HG03520 (cell line): ENCODE measurements around the gene F2R.

Source experiments
- ATAC-seq: cut with Tn5 transposase; IDR thresholded peaks from one replicate; pipeline ENCODE4 v1.9.1; 2021; ENCODE audit warnings: mild to moderate bottlenecking, moderate library complexity; ENCODE audit not compliant: unreplicated experiment

F2R gene

GRCh38 chr5:76690037-76690679 is 25.8 kb upstream of the F2R start:
- ATAC-seq, result no peak

GRCh38 chr5:76690704-76691466 is 25.0 kb upstream of the F2R start:
- ATAC-seq, result no peak

- ATAC-seq, result no peak
Measured at GRCh38 chr5:76691467-76692273, 24.3 kb upstream of the F2R start.

- no peak for ATAC-seq
Measured at GRCh38 chr5:76692274-76692540, 23.7 kb upstream of the F2R start.

GRCh38 chr5:76692651-76693050 is 23.3 kb upstream of the F2R start:
- no peak for ATAC-seq

- no peak for ATAC-seq
Measured at GRCh38 chr5:76693141-76693540, 22.8 kb upstream of the F2R start.

GRCh38 chr5:76694317-76694716 is 21.6 kb upstream of the F2R start:
- no peak for ATAC-seq

- no peak for ATAC-seq
Measured at GRCh38 chr5:76695346-76695745, 20.6 kb upstream of the F2R start.

GRCh38 chr5:76696251-76696650 is 19.7 kb upstream of the F2R start:
- ATAC-seq, result no peak

- ATAC-seq, result no peak
Measured at GRCh38 chr5:76697670-76698069, 18.3 kb upstream of the F2R start.

GRCh38 chr5:76700571-76700970 is 15.4 kb upstream of the F2R start:
- no peak for ATAC-seq

- ATAC-seq, result no peak
Measured at GRCh38 chr5:76701298-76701697, 14.6 kb upstream of the F2R start.

- ATAC-seq, result no peak
Measured at GRCh38 chr5:76703707-76704106, 12.2 kb upstream of the F2R start.

- ATAC-seq, result no peak
Measured at GRCh38 chr5:76704131-76704663, 11.7 kb upstream of the F2R start.

GRCh38 chr5:76705574-76705973 is 10.4 kb upstream of the F2R start:
- ATAC-seq, result no peak

GRCh38 chr5:76709762-76710161 is 6.2 kb upstream of the F2R start:
- no peak for ATAC-seq

GRCh38 chr5:76710991-76711390 is 4.9 kb upstream of the F2R start:
- no peak for ATAC-seq

- ATAC-seq, result no peak
Measured at GRCh38 chr5:76714751-76715485, 1.0 kb upstream of the F2R start.

GRCh38 chr5:76715486-76715735 is 515 bp upstream of the F2R start:
- no peak for ATAC-seq

GRCh38 chr5:76716456-76717157 is 681 bp downstream of the F2R start:
- ATAC-seq, result no peak
